ENCODE measurements around the gene MT3.
A peak's percentile ranks its signal among the peaks of the same experiment; 100 is the strongest.

Gene MT3

GRCh38 chr16:56589141-56590039 is at the start of gene MT3:
MT3 (plus strand) TSS chr16:56589528; CDS start chr16:56589591, 63 bp downstream.
- no peak for DNase-seq (ENCODE audit: low read depth)

- no peak for DNase-seq (ENCODE audit: low read depth)
These were observed 49.7 kb upstream of the MT3 start for GRCh38 chr16:56539656-56540055.

- DNase-seq (ENCODE audit: low read depth): no peak
These were observed 47.3 kb upstream of the MT3 start for GRCh38 chr16:56542039-56542438.

GRCh38 chr16:56547120-56547948 is 42.0 kb upstream of the MT3 start:
- peak; percentile 47 for DNase-seq (ENCODE audit: low read depth)

GRCh38 chr16:56547949-56548567 is 41.3 kb upstream of the MT3 start:
- DNase-seq (ENCODE audit: low read depth): no peak

- DNase-seq (ENCODE audit: low read depth): no peak
These were observed 40.2 kb upstream of the MT3 start for GRCh38 chr16:56549161-56549560.

- DNase-seq (ENCODE audit: low read depth): no peak
These were observed 39.5 kb upstream of the MT3 start for GRCh38 chr16:56549744-56550385.

GRCh38 chr16:56551796-56552738 is 37.3 kb upstream of the MT3 start:
- DNase-seq (ENCODE audit: low read depth): no peak

- no peak for DNase-seq (ENCODE audit: low read depth)
These were observed 34.9 kb upstream of the MT3 start for GRCh38 chr16:56554441-56554840.

- peak; percentile 49 for DNase-seq (ENCODE audit: low read depth)
These were observed 31.1 kb upstream of the MT3 start for GRCh38 chr16:56558024-56558747.

- no peak for DNase-seq (ENCODE audit: low read depth)
These were observed 30.2 kb upstream of the MT3 start for GRCh38 chr16:56559109-56559508.

GRCh38 chr16:56560447-56560846 is 28.9 kb upstream of the MT3 start:
- no peak for DNase-seq (ENCODE audit: low read depth)

- DNase-seq (ENCODE audit: low read depth): no peak
These were observed 28.2 kb upstream of the MT3 start for GRCh38 chr16:56561126-56561525.

GRCh38 chr16:56564793-56565477 is 24.4 kb upstream of the MT3 start, which contains the start of gene MT4:
MT4 (plus strand) TSS chr16:56565073; CDS start chr16:56565129, 56 bp downstream.
- DNase-seq (ENCODE audit: low read depth): no peak

GRCh38 chr16:56569971-56570370 is 19.4 kb upstream of the MT3 start:
- no peak for DNase-seq (ENCODE audit: low read depth)

GRCh38 chr16:56571525-56571924 is 17.8 kb upstream of the MT3 start:
- no peak for DNase-seq (ENCODE audit: low read depth)

GRCh38 chr16:56574625-56575024 is 14.7 kb upstream of the MT3 start:
- no peak for DNase-seq (ENCODE audit: low read depth)

- DNase-seq (ENCODE audit: low read depth): peak; percentile 44
These were observed 12.6 kb upstream of the MT3 start for GRCh38 chr16:56576585-56577299.

- DNase-seq (ENCODE audit: low read depth): no peak
These were observed 12.1 kb upstream of the MT3 start for GRCh38 chr16:56577300-56577625.

All from fibroblast of gingiva (primary cell).